GM18867 (cell line): ENCODE data around the gene C18orf63.
"Not testable (repeated sequence)": the region's sequence is repeated elsewhere in the genome, so short reads cannot be mapped to it uniquely, and the experiment has no call there.

ENCODE experiments used
- ATAC-seq: cut with Tn5 transposase; IDR thresholded peaks from one replicate; pipeline ENCODE4 v1.9.1; 2021; ENCODE audit warnings: mild to moderate bottlenecking, moderate library complexity; ENCODE audit not compliant: unreplicated experiment

The C18orf63 gene

DNA sequence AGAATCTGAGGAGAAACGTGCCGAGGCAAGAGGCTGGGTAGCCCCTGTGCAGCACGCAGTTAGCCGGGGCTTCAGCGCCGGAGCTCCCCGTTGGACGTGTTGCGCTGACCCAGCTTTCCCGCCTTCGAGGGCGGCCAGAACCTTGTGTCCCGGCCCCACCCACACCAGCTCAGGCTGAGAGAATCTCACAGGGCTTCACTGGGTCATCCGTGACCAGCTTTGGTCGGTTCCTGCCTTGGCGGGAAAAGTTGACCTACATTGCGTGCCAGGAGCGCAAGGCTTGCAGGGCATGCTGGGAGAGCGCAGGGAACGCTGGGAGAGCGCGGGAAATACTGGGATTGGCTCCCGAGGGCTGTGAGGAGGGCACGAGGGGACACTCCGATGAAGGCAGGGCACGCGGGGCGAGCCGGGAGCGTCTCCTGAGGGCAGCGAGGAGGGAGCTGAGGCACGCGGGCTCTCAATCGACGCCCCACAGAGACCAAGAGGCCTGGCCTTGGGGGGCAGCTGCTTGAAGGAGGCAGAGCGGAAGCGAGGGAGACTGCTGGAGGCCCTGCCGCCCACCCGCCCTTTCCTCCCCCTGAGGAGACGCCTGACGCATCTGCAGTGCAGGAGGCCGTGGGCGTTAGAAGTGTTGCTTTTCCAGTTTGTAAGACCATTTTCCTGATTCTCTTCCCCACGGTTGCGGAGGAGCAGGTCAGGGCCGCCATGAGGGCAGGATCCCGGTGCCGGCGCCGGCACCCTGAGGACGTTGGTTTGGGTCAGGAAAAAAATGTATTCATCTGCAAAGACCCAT, at the start of gene C18orf63:
Gene C18orf63, plus strand, starts transcription at position 376 of the 793 bp plus-strand sequence. CDS start 2,027 bp downstream, outside the sequence.
- ATAC-seq: no peak

DNA sequence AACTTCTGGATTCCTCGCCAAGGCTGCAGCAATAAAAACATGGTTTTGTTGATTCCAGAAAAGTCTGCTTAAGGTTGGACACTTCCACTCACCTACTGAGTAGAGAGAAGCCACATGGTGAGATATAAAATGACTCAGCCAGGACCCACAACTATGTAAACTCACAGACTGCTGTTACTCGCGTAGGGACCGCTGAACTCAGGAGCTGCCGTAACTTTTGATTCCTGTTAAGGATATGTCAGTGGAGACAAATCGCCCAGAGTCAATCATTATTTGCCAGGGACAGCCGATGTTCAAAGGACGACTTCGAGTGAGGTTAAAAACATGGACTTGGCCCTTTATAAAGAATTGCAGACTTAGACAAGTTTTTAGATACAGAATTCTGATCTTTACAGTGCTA, 49.5 kb upstream of the C18orf63 start:
- ATAC-seq: no peak

DNA sequence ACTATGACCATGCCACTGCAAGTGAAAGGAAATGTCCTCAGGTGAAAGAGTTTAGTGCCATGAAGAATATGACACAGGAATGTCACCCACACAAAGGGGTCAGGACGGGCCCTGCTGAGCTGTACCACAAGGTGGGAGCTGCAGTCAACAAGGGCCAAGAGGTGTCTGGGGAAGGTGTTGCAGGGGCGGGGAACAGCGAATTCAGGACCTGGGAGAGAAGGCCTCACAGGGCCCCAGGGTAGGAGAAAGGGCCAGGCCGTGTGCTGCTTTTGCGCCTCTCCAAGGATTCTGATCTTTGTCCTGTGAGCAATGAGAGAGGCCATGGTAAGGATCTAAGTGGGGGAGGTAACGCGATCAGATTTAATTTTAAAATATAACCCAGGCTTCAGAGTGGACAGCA, 47.5 kb upstream of the C18orf63 start:
- no peak for ATAC-seq

DNA sequence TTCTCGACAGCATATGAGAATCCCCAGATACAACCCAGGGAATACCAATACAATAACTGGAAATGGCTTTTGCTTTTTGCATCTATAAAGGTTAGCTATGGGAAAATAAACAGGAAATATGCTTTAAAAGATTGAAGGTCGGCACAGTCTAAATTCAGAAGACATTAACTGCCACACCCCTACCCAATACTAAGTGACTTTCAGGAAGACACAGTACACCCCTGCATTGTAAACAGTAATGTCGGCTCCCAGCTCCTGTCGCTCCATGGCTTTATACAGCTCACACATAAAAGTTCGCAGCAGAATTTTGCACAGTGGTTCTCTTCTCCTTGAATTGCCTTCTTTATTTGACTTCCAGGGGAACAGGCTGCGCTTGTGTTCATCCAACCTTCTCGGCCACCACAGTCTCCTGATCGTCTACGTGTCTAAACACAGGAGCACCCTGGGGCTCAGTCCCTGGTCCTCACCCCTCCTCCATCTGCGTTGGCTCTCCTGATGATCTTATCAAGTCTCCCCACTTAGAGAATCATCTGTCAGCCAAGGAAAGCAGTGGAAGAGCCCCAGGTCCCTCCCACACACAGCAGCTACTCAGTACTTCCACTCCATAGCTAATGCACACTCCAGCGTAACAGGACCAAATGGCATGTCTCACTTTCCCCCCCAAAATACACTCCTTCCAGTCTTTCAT, 46.6 kb upstream of the C18orf63 start:
- no peak for ATAC-seq

DNA sequence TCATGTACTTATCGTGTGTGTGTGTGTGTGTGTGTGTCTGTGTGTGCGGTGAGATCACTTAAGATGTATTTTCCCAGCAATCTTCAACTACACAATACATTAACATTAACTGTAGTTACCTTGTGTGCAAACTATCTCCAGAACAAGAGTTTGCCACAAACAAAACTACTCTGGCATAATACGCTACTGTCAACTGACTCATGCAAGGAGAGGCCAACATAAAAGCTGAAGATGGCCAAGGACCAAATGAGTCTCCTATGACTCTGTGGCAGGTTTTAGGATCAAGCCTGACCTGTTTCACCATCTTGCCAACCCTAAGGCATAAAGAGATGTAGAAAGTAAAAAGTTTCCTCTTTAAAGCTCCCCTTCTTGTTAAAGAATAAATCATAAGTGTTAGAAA, 44.0 kb upstream of the C18orf63 start:
- ATAC-seq: no peak

DNA sequence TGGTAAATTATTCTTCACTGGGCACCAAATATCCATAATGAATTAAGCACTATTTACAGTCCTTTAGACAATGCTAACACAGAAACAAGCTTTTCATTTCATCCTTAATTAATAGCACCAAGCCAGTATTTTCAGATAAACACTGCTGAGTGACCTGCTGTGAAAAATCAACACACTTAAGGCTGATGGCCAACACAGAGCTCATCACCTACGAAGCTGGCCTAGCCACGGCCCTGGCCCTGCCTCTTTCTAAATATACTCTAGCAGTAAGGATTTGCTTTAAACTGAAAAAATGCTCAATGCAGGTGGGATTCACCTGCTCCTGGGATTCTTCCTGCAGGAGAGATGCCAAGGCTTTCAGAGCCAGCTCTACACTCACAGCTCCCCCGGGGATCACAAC, 42.2 kb upstream of the C18orf63 start:
- no peak for ATAC-seq

DNA sequence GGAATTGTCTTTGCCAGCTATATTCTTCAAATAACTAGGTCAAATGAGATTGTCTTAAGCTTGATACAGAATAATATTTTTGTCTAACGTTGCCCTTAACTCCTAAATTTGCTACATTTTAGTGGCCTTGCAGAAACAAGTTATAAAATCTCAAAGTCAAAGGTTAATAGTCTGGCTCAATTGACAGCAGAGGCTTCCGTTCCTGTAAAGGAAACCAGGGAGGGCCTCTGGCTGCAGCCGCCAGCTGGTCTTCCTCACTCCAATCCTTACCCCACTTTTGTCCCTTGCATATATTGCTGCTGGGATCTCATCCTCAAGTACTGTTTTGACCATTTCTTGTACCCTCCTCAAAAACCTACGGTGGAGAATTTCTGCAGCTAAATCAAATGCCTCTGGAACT, 40.9 kb upstream of the C18orf63 start:
- no peak for ATAC-seq

DNA sequence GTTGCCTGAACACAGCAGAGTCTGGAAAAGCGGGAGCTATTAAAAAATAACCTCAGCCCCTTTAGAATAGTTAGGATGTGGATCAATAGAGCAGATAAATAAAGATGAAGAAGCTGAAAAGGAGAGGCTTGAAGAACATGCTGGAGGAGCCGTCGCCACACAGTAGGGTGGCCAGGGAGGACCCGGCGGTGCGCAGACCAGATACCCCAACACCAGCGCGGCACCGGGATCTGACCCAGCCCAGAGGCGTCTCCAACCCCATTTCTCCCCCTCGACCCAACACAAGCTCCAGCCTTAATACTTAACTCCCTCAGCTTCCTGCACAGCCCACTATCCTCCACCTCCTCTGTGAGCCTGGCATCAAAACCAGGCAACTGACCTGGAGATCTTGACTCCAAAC, 39.9 kb upstream of the C18orf63 start:
- no peak for ATAC-seq

DNA sequence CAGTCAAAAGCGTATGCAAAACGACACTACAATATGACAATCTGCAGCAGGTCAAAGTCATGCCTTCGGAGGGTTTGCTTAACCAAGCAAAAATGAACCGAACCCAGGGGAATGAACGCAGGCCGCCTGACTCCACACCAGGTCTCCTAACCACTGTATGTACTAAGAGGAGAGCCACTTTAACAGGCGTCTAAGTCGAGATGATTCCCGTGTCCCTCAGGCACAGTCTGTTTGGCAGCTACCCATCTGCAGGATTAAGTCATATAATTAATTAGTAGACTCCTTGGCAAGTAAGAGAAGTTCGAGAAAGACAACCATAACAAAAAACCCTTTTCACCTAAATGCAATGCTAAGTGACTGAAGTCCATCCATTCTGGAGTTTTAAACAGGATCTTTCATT, 39.0 kb upstream of the C18orf63 start:
- no peak for ATAC-seq

DNA sequence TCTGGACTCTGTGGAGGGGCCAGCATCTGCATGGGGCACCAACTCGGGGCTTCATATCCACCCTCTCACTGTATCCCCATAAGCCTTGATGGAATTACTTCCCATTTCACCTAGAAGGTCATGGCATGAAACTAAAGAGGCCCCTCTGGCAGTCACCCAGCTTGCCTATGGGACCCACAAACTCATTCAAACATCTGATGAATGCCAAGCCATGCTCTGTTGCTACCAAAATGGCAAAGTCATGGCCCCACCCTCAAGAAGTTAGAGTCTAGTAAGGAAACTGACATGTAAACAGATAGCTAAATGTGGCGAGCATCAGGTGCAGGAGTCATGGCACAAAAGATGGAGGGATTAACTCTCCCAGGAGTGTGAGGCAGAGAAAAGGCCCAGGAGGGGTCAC, 38.3 kb upstream of the C18orf63 start:
- no peak for ATAC-seq

DNA sequence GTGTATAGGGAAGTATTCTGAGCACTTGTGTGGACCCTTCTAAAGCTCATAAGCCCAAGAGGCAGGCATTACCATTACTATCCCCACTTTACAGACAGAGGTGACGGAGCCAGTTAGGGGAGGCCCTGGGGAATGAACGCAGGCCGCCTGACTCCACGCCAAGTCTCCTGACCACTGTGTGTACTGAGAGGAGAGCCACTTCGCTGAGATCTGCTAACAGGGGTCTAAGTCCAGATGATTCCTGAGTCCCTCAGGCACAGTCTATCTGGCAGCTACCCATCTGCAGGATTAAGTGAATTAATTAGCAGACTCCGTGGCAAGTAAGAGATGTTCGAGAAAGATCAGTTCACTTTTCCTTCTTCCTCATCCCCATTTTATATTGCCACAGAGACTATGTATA, 37.6 kb upstream of the C18orf63 start:
- ATAC-seq: no peak

DNA sequence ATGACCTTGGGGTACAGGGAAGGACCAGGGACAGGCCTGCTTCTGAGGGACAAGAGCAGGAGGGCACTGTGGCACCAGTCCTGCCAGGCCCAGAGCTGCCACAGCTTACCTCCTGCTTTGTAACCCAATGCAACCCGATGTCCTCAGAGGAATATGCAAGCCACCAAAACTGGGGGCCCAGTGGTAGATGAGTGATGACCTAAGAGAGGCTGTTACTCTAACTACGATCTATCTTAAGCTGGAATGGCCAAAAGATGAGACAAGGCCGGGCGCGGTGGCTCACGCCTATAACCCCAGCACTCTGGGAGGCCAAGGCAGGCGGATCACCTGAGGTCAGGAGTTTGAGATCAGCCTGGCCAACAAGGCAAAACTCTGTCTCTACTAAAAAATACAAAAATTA, 36.7 kb upstream of the C18orf63 start:
- no peak for ATAC-seq

DNA sequence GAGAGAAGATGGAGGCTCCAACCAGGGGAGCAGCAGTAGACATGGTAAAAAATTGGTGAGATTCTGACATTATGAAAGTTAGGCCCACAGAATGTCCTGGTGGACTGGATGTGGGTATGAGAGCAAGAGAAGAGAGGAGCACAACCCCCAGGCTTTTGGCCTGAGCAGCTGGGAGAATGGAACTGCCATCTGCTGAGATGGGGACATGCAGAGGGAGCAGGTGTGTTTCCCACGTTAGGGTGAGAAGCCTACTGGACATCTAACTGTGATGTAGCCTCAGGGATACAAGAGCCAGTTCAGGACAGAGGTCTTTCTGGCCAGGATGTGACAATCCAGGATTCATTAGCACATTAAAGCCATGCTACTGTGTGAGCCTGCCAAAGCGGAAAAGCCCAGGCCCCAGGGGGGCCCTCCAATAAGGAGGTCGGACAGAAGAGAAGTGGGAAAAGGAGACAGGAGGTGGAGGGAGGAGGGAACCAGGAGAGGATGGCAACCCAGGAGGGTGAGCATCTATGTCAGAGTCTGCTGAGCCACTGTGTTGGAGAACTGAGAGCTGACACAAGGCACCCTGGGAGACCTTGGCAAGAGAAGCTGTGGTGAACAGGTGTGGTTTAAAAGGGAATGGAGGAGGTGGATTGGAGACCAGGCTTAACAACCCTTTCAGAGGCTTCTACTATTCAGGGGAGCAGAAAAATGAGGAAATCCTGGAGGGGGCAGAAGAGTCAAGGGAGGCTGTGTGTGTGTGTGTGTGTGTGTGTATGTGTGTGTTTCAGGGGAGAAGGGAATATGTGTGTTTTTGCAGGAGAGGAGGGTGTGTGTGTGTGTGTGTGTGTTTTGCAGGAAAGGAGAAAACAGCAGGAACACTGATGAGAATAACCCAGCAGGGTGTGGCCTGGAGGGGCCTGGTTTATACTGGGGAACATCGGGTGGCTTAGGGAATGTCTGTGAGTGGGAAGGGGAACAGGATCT, 34.3 kb upstream of the C18orf63 start:
- no peak for ATAC-seq

DNA sequence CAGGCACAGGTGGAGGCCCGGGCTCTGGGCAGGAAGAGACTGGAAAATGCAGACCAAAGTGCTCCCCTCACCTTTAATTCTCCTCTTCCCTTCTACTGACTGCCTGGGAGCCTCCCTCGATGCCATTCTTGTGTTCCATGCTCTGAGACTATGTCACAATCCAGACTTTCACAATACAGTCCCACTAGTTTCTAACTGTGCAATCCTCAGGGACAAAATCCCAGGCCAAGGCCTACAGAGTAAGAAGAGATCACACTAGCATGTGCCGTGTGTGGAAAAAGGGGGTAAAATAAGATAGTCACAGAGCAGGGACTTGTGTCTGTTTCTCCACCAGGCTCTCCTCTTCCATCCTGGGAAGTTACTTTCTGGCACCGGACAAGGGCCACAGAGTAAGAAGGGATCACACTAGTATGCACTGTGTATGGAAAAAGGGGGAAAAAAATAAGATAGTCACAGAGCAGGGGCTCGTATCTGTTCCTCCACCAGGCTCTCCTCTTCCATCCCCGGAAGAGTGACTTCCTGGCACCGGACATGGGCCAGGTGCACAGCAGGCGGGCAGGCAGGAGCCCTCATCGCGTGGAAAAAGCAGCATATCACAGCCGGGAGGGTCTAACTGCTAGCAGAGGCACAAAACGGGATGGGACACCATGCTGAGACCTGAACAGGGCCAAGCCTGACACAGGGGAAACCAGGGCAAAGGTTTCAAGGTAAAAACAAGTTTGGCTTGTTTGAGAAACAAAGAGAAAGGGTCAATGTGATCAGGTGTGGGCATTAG, 33.5 kb upstream of the C18orf63 start:
- ATAC-seq: no peak

DNA sequence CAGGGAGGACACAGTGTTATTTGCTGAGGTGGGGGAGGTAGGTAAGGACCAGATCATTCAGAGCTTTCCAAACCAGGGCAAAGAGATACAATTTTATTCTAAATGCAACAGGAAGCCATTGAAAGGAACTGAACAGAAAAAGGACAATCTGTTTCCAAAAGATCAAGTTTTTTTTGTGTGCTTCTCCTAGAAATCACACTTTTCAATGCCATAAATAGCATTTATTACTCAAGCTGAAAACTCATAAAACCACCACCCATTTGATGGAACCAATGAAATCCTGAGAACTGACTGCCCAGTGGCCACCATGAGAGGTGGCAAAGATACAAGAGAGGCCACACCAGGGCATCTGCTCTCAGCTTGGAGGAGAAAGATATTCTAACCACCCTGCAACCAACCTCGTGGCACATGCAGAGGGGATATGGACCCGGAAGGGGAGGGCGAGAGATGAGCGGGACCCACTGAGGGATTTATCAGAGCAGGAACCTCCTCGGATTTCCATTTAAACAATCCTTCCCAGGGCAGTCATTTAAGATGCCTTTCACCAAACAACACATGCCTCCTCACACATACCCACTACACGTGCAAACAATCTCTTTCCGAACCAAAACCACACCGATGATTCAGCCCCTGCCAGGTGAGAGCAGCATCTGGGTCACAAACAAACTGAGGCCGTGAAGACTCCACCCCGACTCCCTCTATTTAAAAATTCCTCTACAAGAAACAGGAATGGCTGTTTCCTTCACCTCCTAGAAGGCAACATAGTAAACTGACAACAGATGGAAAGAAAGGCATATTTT, 32.7 kb upstream of the C18orf63 start:
- ATAC-seq: no peak

DNA sequence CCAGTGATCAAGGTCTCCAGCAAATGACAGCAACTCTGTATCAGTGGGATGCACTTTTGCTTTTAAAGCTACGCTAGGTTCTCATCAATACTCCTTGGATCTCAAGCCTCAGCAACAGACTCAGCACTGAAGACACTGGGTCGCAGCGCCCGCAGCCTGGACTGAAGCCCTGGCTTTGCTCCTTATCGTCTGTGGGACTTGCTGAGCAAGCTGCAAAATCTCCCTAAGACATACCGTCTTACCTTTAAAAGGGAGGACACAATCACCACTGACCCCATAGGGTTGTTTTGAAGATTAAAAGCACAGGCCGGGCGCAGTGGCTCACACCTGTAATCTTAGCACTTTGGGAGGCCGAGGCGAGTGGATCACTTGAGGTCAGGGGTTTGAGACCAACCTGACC, 32.0 kb upstream of the C18orf63 start:
- no peak for ATAC-seq

DNA sequence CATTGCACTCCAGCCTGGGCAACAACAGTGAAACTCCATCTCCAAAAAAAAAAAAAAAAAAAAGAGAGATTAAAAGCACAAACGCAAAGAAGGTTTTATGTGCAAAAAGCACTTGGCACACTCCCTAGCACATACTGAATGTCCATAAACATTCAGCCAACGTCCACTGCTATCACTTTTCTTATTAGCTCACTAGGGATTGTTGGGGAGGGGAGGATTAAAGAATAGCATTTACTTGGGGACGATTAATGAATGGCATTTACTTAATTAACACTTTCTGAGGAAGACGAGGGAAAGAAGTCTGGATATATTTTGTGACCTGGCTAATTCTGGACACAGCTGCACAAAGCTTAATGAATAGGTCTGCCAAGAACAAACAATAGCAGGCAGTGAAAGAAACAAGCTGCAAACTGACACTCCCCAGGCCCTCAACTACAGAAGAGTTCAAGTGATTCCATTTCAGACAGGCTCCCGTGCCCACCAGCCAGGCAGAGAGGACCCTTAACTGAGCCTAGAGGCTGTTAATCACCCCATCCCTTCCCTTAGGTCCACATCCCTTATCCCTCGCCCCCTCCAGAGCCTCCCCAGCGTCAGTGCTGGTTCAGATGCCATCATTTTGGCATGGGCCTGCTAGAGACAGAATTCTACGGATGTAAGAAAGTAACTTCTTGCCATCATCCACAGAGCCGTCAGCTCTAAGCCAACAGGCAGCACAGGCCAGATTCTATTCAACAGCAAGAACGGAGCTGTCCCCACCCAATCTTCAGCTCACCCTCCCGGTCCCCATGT, 31.3 kb upstream of the C18orf63 start:
- no peak for ATAC-seq

DNA sequence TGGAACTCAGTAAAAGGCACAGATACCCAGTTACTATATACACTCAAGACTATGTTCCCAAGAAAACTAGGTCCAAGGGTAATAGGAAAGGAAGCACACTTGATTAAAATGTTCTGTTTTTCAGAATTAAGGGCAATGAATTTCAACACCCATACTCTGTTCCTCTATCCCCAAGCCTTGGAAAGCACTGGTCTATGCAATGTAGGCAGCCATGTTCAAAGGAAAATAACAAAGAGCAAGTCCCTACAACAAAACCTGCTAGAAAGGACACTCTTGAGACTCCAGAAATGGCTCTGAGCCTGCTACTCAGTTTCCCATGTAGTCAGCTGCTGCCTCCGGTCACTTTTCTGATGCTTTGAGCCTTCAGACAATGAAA, 30.7 kb upstream of the C18orf63 start:
- ATAC-seq: no peak

DNA sequence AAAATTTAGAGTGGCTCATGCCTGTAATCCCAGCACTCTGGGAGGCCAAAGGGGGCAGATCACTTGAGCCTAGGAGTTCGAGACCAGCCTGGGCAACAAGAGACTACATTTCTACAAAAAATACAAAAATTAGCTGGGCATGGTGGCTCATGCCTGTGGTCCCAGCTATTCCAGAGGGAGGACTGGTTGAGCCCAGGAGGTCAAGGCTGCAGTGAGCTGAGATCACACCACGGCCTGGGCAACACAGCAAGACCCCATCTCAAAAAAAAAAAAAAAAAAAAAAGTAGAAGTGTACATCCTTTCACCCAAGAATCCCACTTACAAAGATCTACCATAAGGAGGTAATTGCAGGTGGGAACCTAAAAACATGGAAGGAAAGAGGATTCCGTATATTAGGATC, 30.1 kb upstream of the C18orf63 start:
- not testable (repeated sequence) for ATAC-seq
